ENCODE results near the gene TAS1R3.

- TF ChIP-seq, protein P1, sequence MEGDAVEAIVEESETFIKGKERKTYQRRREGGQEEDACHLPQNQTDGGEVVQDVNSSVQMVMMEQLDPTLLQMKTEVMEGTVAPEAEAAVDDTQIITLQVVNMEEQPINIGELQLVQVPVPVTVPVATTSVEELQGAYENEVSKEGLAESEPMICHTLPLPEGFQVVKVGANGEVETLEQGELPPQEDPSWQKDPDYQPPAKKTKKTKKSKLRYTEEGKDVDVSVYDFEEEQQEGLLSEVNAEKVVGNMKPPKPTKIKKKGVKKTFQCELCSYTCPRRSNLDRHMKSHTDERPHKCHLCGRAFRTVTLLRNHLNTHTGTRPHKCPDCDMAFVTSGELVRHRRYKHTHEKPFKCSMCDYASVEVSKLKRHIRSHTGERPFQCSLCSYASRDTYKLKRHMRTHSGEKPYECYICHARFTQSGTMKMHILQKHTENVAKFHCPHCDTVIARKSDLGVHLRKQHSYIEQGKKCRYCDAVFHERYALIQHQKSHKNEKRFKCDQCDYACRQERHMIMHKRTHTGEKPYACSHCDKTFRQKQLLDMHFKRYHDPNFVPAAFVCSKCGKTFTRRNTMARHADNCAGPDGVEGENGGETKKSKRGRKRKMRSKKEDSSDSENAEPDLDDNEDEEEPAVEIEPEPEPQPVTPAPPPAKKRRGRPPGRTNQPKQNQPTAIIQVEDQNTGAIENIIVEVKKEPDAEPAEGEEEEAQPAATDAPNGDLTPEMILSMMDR (IDR thresholded peaks at IDR 0.05; ENCODE audit: insufficient read depth, low read depth, low read length) = no peak
- no peak for TF ChIP-seq EZH2 (IDR thresholded peaks at IDR 0.05; ENCODE audit: insufficient read depth, low read length)
Observed at GRCh38 chr1:1374929-1375662, 44.0 kb downstream of the TAS1R3 start, which contains the start of gene AURKAIP1.

Measured in astrocyte (in vitro differentiated cells and primary cell).